DOHH2 (cell line): Measurements from ENCODE around the gene MAPK8IP1.

Experiments
- H3F3A ChIP-seq: fragments of 200-600 bp; sonication (generic), shearing (Covaris generic); 2 replicates; pipeline ENCODE4 v1.6.0; 2016; ENCODE audit warnings: antibody characterized with exemption, mild to moderate bottlenecking; ENCODE audit not compliant: control insufficient read depth, insufficient read depth
- H3K27ac ChIP-seq: fragments of 200-600 bp; sonication (generic); 2 replicates; pipeline ENCODE4 v1.5.1; 2014; ENCODE audit warnings: low read depth, mild to moderate bottlenecking, low read length, moderate library complexity
- H3K27me3 ChIP-seq: fragments of 200-600 bp; sonication (generic); 2 replicates; pipeline ENCODE4 v1.6.1; 2014; ENCODE audit warnings: mild to moderate bottlenecking, low read length, mixed read lengths; ENCODE audit not compliant: control insufficient read depth
- H3K36me3 ChIP-seq: fragments of 200-600 bp; sonication (generic); 2 replicates; pipeline ENCODE4 v1.6.1; 2014; ENCODE audit warnings: mild to moderate bottlenecking, low read length, moderate library complexity, mixed read lengths; ENCODE audit not compliant: control insufficient read depth
- H3K4me1 ChIP-seq: fragments of 200-600 bp; sonication (generic); 2 replicates; pipeline ENCODE4 v1.6.1; 2014; ENCODE audit warnings: mild to moderate bottlenecking, low read length, mixed read lengths; ENCODE audit not compliant: control insufficient read depth
- H3K4me2 ChIP-seq: fragments of 200-600 bp; sonication (generic); 2 replicates; pipeline ENCODE4 v1.6.0; 2014; ENCODE audit warnings: mild to moderate bottlenecking, low read length, moderate library complexity
- H3K4me3 ChIP-seq: fragments of 200-600 bp; sonication (generic); 2 replicates; pipeline ENCODE4 v1.5.1; 2014; ENCODE audit warnings: mild to moderate bottlenecking, low read length, mixed read lengths
- H3K79me2 ChIP-seq: fragments of 200-600 bp; sonication (generic); 2 replicates; pipeline ENCODE4 v1.6.1; 2014; ENCODE audit warnings: mild to moderate bottlenecking, low read length, mixed read lengths; ENCODE audit not compliant: control insufficient read depth
- H3K9me2 ChIP-seq: fragments of 200-600 bp; sonication (generic); replicated peaks from 2 replicates; pipeline ENCODE4 v1.6.1; 2014; ENCODE audit warnings: mild to moderate bottlenecking, low read length, mixed read lengths; ENCODE audit not compliant: control insufficient read depth
- H3K9me3 ChIP-seq: fragments of 200-600 bp; sonication (generic); 2 replicates; pipeline ENCODE4 v1.6.1; 2014; ENCODE audit warnings: antibody characterized with exemption, low read length, mixed read lengths; ENCODE audit not compliant: control insufficient read depth, insufficient read depth
- H4K20me1 ChIP-seq: fragments of 200-600 bp; sonication (generic); 2 replicates; pipeline ENCODE4 v1.6.0; 2014; ENCODE audit warnings: low read depth, mild to moderate bottlenecking, antibody characterized with exemption, low read length, moderate library complexity; ENCODE audit not compliant: control insufficient read depth, insufficient read depth
- CTCF ChIP-seq: fragments of 200-600 bp; sonication (generic); IDR thresholded peaks from one replicate; pipeline ENCODE4 v1.5.1; 2014; ENCODE audit warnings: antibody characterized with exemption, mild to moderate bottlenecking, low read depth, low read length; ENCODE audit not compliant: poor library complexity, severe bottlenecking
- EZH2phosphoT487 ChIP-seq: fragments of 200-600 bp; sonication (generic); IDR thresholded peaks from 2 replicates; pipeline ENCODE4 v1.6.1; 2017; ENCODE audit warnings: borderline replicate concordance, mild to moderate bottlenecking, antibody characterized with exemption, low read length, moderate library complexity, mixed read lengths

Gene MAPK8IP1

GRCh38 chr11:45858751-45859398 is 26.6 kb upstream of the MAPK8IP1 start:
- Histone ChIP-seq H3K9me3 (no peaks in the 10 kb centered on the region), H3K9me2 (no peaks in the 10 kb centered on the region), H4K20me1 (no peaks in the 10 kb centered on the region), H3K4me3 (no peak overlapping the region), H3K27me3 (no peaks in the 10 kb centered on the region), H3K4me1 (no peaks in the 10 kb centered on the region), H3F3A (no peaks in the 10 kb centered on the region), H3K27ac (no peak overlapping the region), H3K4me2 (no peak overlapping the region), H3K79me2 (peaks cover 4% of the 10 kb centered on the region), H3K36me3 (peaks cover 62% of the 10 kb centered on the region)
- TF ChIP-seq EZH2phosphoT487 (no peak), CTCF (no peak)

GRCh38 chr11:45859661-45860140 is 25.8 kb upstream of the MAPK8IP1 start:
- H4K20me1 ChIP-seq, result no peaks in the 10 kb centered on the region
- H3K36me3 ChIP-seq, result peaks cover 64% of the 10 kb centered on the region
- H3K79me2 ChIP-seq, result no peaks in the 10 kb centered on the region
- H3K9me3 ChIP-seq, result no peaks in the 10 kb centered on the region
- no peaks in the 10 kb centered on the region for H3K9me2 ChIP-seq
- H3K27me3 ChIP-seq, result no peaks in the 10 kb centered on the region
- no peak for TF ChIP-seq EZH2phosphoT487
- TF ChIP-seq CTCF, result no peak
- no peaks in the 10 kb centered on the region for H3F3A ChIP-seq
- no peak overlapping the region for H3K4me2 ChIP-seq
- no peak overlapping the region for H3K4me3 ChIP-seq
- no peaks in the 10 kb centered on the region for H3K4me1 ChIP-seq
- no peak overlapping the region for H3K27ac ChIP-seq

GRCh38 chr11:45860348-45860747 is 25.1 kb upstream of the MAPK8IP1 start:
- Histone ChIP-seq H3K4me3 (no peak overlapping the region), H3K27me3 (no peaks in the 10 kb centered on the region), H3K4me2 (no peak overlapping the region), H3K9me3 (no peaks in the 10 kb centered on the region), H3K79me2 (no peaks in the 10 kb centered on the region), H3K9me2 (no peaks in the 10 kb centered on the region), H3K4me1 (no peaks in the 10 kb centered on the region), H3K36me3 (peaks cover 64% of the 10 kb centered on the region), H3K27ac (no peak overlapping the region), H4K20me1 (no peaks in the 10 kb centered on the region), H3F3A (no peaks in the 10 kb centered on the region)
- TF ChIP-seq EZH2phosphoT487 (no peak), CTCF (no peak)
